Measurements from ENCODE around the gene MTHFR. TPM values are rescaled to one million over a fixed set of nuclear protein-coding genes. Genes with fewer than 3 reads are reported as not detected.

The MTHFR gene
- total RNA-seq, 2 experiments from 2014 or later = 12.8 to 13.3 TPM

GRCh38 chr1:11783556-11783955 is 22.2 kb downstream of the MTHFR start:
- DNase-seq = no peak
- POLR2A ChIA-PET = no interaction called here
- Mint-ChIP-seq H3K9me3 (no peaks in the 10 kb centered on the region), H3K27me3 (no peaks in the 10 kb centered on the region), H3K4me1 (ENCODE audit: low read depth) (no peaks in the 10 kb centered on the region), H3K36me3 (no peaks in the 10 kb centered on the region), H3K4me3 (no peak overlapping the region), H3K27ac (no peak overlapping the region)
- intact Hi-C loops (cut with micrococcal nuclease) = no loop called here
- CTCF ChIA-PET = no interaction called here

GRCh38 chr1:11782127-11782708 is 23.5 kb downstream of the MTHFR start:
- POLR2A ChIA-PET = no interaction called here
- no peaks in the 10 kb centered on the region for H3K9me3 Mint-ChIP-seq
- no peak overlapping the region for H3K4me3 Mint-ChIP-seq
- no peaks in the 10 kb centered on the region for H3K4me1 Mint-ChIP-seq (ENCODE audit: low read depth)
- intact Hi-C loops (cut with micrococcal nuclease) = no loop called here
- no peaks in the 10 kb centered on the region for H3K36me3 Mint-ChIP-seq
- no peak overlapping the region for H3K27ac Mint-ChIP-seq
- no peak for DNase-seq
- no peaks in the 10 kb centered on the region for H3K27me3 Mint-ChIP-seq
- CTCF ChIA-PET = no interaction called here

- DNase-seq = no peak
- intact Hi-C loops (cut with micrococcal nuclease) = no loop called here
- Mint-ChIP-seq H3K4me1 (ENCODE audit: low read depth) (no peaks in the 10 kb centered on the region), H3K27me3 (no peaks in the 10 kb centered on the region), H3K9me3 (no peaks in the 10 kb centered on the region), H3K36me3 (no peaks in the 10 kb centered on the region), H3K27ac (no peak overlapping the region), H3K4me3 (no peak overlapping the region)
- ChIA-PET CTCF (no interaction called here), POLR2A (no interaction called here)
Measured at GRCh38 chr1:11781297-11781696, 24.5 kb downstream of the MTHFR start.

- CTCF ChIA-PET = no interaction called here
- no peak for DNase-seq
- no peaks in the 10 kb centered on the region for H3K4me1 Mint-ChIP-seq (ENCODE audit: low read depth)
- intact Hi-C loops (cut with micrococcal nuclease) = no loop called here
- POLR2A ChIA-PET = no interaction called here
- no peak overlapping the region for H3K4me3 Mint-ChIP-seq
- H3K27ac Mint-ChIP-seq = no peak overlapping the region
- H3K27me3 Mint-ChIP-seq = no peaks in the 10 kb centered on the region
- H3K36me3 Mint-ChIP-seq = no peaks in the 10 kb centered on the region
- H3K9me3 Mint-ChIP-seq = no peaks in the 10 kb centered on the region
Measured at GRCh38 chr1:11780380-11781147, 25.2 kb downstream of the MTHFR start.

GRCh38 chr1:11779715-11780379 is 25.9 kb downstream of the MTHFR start:
- ChIA-PET CTCF (no interaction called here), POLR2A (no interaction called here)
- no peaks in the 10 kb centered on the region for H3K36me3 Mint-ChIP-seq
- DNase-seq = no peak
- H3K4me1 Mint-ChIP-seq (ENCODE audit: low read depth) = no peaks in the 10 kb centered on the region
- no peaks in the 10 kb centered on the region for H3K9me3 Mint-ChIP-seq
- no peak overlapping the region for H3K27ac Mint-ChIP-seq
- H3K4me3 Mint-ChIP-seq = no peak overlapping the region
- intact Hi-C loops (cut with micrococcal nuclease) = no loop called here
- H3K27me3 Mint-ChIP-seq = no peaks in the 10 kb centered on the region

- intact Hi-C loops (cut with micrococcal nuclease) = no loop called here
- DNase-seq = no peak
Measured at GRCh38 chr1:11778844-11779623, 26.7 kb downstream of the MTHFR start.

GRCh38 chr1:11778336-11778735 is 27.4 kb downstream of the MTHFR start:
- H3K4me3 Mint-ChIP-seq = no peak overlapping the region

More at GRCh38 chr1:11778844-11779623, 26.7 kb downstream of the MTHFR start:
- ChIA-PET POLR2A (no interaction called here), CTCF (no interaction called here)
- Mint-ChIP-seq H3K9me3 (no peaks in the 10 kb centered on the region), H3K36me3 (no peaks in the 10 kb centered on the region), H3K4me1 (ENCODE audit: low read depth) (no peaks in the 10 kb centered on the region), H3K27me3 (no peaks in the 10 kb centered on the region), H3K4me3 (no peak overlapping the region), H3K27ac (no peak overlapping the region)

GRCh38 chr1:11777658-11778322 is 28.0 kb downstream of the MTHFR start:
- DNase-seq = no peak
- H3K27ac Mint-ChIP-seq = no peak overlapping the region
- H3K4me1 Mint-ChIP-seq (ENCODE audit: low read depth) = no peaks in the 10 kb centered on the region
- H3K36me3 Mint-ChIP-seq = no peaks in the 10 kb centered on the region
- ChIA-PET CTCF (no interaction called here), POLR2A (no interaction called here)
- H3K4me3 Mint-ChIP-seq = no peak overlapping the region
- no peaks in the 10 kb centered on the region for H3K27me3 Mint-ChIP-seq
- H3K9me3 Mint-ChIP-seq = no peaks in the 10 kb centered on the region
- intact Hi-C loops (cut with micrococcal nuclease) = no loop called here

More at GRCh38 chr1:11778336-11778735, 27.4 kb downstream of the MTHFR start:
- intact Hi-C loops (cut with micrococcal nuclease) = no loop called here
- CTCF ChIA-PET = no interaction called here
- no peaks in the 10 kb centered on the region for H3K36me3 Mint-ChIP-seq
- H3K27me3 Mint-ChIP-seq = no peaks in the 10 kb centered on the region
- no peaks in the 10 kb centered on the region for H3K9me3 Mint-ChIP-seq
- no peak for DNase-seq
- POLR2A ChIA-PET = no interaction called here
- H3K27ac Mint-ChIP-seq = no peak overlapping the region
- no peaks in the 10 kb centered on the region for H3K4me1 Mint-ChIP-seq (ENCODE audit: low read depth)

- CTCF ChIA-PET = no interaction called here
- H3K9me3 Mint-ChIP-seq = no peaks in the 10 kb centered on the region
- H3K36me3 Mint-ChIP-seq = no peaks in the 10 kb centered on the region
- H3K27ac Mint-ChIP-seq = no peak overlapping the region
- no peak for DNase-seq
- no peaks in the 10 kb centered on the region for H3K27me3 Mint-ChIP-seq
- H3K4me3 Mint-ChIP-seq = no peak overlapping the region
- no peaks in the 10 kb centered on the region for H3K4me1 Mint-ChIP-seq (ENCODE audit: low read depth)
- POLR2A ChIA-PET = no interaction called here
- intact Hi-C loops (cut with micrococcal nuclease) = no loop called here
Measured at GRCh38 chr1:11774753-11775152, 31.0 kb downstream of the MTHFR start.

GRCh38 chr1:11772458-11772857 is 33.3 kb downstream of the MTHFR start:
- intact Hi-C loops (cut with micrococcal nuclease) = no loop called here
- ChIA-PET CTCF (no interaction called here), POLR2A (no interaction called here)
- no peaks in the 10 kb centered on the region for H3K4me1 Mint-ChIP-seq (ENCODE audit: low read depth)
- H3K9me3 Mint-ChIP-seq = no peaks in the 10 kb centered on the region
- H3K27ac Mint-ChIP-seq = no peak overlapping the region
- no peak for DNase-seq
- H3K36me3 Mint-ChIP-seq = no peaks in the 10 kb centered on the region
- H3K27me3 Mint-ChIP-seq = no peaks in the 10 kb centered on the region
- H3K4me3 Mint-ChIP-seq = no peak overlapping the region

GRCh38 chr1:11771481-11772043 is 34.2 kb downstream of the MTHFR start:
- CTCF ChIA-PET = interaction anchor here (1.3 kb wide), 1 partner anchor 14 kb away, joined by 3 read pairs; no protein-coding TSS in a partner anchor
- no peaks in the 10 kb centered on the region for H3K9me3 Mint-ChIP-seq
- no peak overlapping the region for H3K27ac Mint-ChIP-seq
- H3K4me1 Mint-ChIP-seq (ENCODE audit: low read depth) = no peaks in the 10 kb centered on the region
- no peaks in the 10 kb centered on the region for H3K27me3 Mint-ChIP-seq
- no peaks in the 10 kb centered on the region for H3K36me3 Mint-ChIP-seq
- DNase-seq = no peak
- H3K4me3 Mint-ChIP-seq = no peak overlapping the region
- intact Hi-C loops (cut with micrococcal nuclease) = no loop called here
- POLR2A ChIA-PET = no interaction called here

GRCh38 chr1:11770011-11770410 is 35.8 kb downstream of the MTHFR start:
- Mint-ChIP-seq H3K4me3 (no peak overlapping the region), H3K27ac (no peak overlapping the region), H3K4me1 (ENCODE audit: low read depth) (no peaks in the 10 kb centered on the region), H3K27me3 (no peaks in the 10 kb centered on the region), H3K36me3 (no peaks in the 10 kb centered on the region), H3K9me3 (no peaks in the 10 kb centered on the region)
- intact Hi-C loops (cut with micrococcal nuclease) = no loop called here
- ChIA-PET CTCF (no interaction called here), POLR2A (no interaction called here)
- DNase-seq = no peak

Measured in activated CD4-positive, alpha-beta memory T cell treated with anti-CD3 and anti-CD28 coated beads for 36 hours (primary cell).